ENCODE measurements around the gene C16orf78.

DNA sequence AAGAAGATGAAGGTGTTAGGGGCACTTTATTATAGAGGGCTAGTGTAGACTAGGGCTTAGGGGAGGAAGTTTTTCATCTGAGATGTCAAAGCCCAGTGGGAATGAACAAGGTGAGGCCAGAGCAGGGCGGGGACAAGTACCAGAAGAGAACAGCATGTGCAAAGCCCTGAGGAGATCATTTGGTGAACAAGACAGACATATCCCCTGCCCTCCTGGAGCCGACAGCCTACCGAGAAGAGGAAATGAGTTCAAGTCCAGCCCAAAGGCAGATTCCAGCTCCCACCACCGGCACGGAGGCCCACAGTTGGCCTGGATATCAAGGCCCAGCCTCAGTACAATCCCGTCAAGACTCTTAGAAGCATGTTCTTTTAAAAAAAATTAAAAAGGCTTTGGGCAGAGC lies 61.1 kb downstream of the C16orf78 start:
- no peak for TF ChIP-seq EZH2 (IDR thresholded peaks at IDR 0.05; ENCODE audit: borderline replicate concordance)
- TF ChIP-seq CTCF (IDR thresholded peaks at IDR 0.05; ENCODE audit: poor library complexity): no peak
- TF ChIP-seq EZH2phosphoT487 (IDR thresholded peaks at IDR 0.05; ENCODE audit: low read depth, severe bottlenecking, unreplicated experiment): no peak
